KMS-11 (cell line): Measurements from ENCODE around the gene MACROD2.

Experiments
- H2AFZ ChIP-seq: fragments of 200-600 bp; sonication (generic); 2 replicates; pipeline ENCODE4 v1.6.1; 2016; ENCODE audit warnings: antibody characterized with exemption, mixed run types, low read depth
- H3K27ac ChIP-seq: fragments of 200-600 bp; sonication (generic); 2 replicates; pipeline ENCODE4 v1.6.1; 2016; ENCODE audit warnings: mild to moderate bottlenecking, mixed run types
- H3K27me3 ChIP-seq: fragments of 200-600 bp; sonication (generic); 2 replicates; pipeline ENCODE4 v1.6.1; 2017; ENCODE audit warnings: mild to moderate bottlenecking, low read depth, mixed run types, moderate library complexity; ENCODE audit not compliant: insufficient read depth
- H3K36me3 ChIP-seq: fragments of 200-600 bp; sonication (generic); 2 replicates; pipeline ENCODE4 v1.6.1; 2017; ENCODE audit warnings: mild to moderate bottlenecking, mixed run types; ENCODE audit not compliant: insufficient read depth
- H3K4me1 ChIP-seq: fragments of 200-600 bp; sonication (generic); 2 replicates; pipeline ENCODE4 v1.6.1; 2016; ENCODE audit warnings: mild to moderate bottlenecking, low read depth, mixed run types; ENCODE audit not compliant: poor library complexity, severe bottlenecking
- H3K4me2 ChIP-seq: fragments of 200-600 bp; sonication (generic); 2 replicates; pipeline ENCODE4 v1.7.0; 2016; ENCODE audit warnings: mild to moderate bottlenecking, mixed run types
- H3K4me3 ChIP-seq: fragments of 200-600 bp; sonication (generic); IDR thresholded peaks from 2 replicates; pipeline ENCODE4 v1.6.1; 2017; ENCODE audit warnings: low read depth, low read length, mixed read lengths; ENCODE audit not compliant: insufficient read depth
- H3K79me2 ChIP-seq: fragments of 200-600 bp; sonication (generic); 2 replicates; pipeline ENCODE4 v1.6.1; 2016; ENCODE audit warnings: low read depth, mixed run types; ENCODE audit not compliant: insufficient read depth
- H3K9ac ChIP-seq: fragments of 200-600 bp; sonication (generic); 2 replicates; pipeline ENCODE4 v1.6.1; 2016; ENCODE audit warnings: mild to moderate bottlenecking, mixed run types
- H4K20me1 ChIP-seq: fragments of 200-600 bp; sonication (generic); 2 replicates; pipeline ENCODE4 v1.6.1; 2016; ENCODE audit warnings: mild to moderate bottlenecking, mixed run types; ENCODE audit not compliant: insufficient read depth
- TF ChIP-seq, protein P1 (sequence below): fragments of 200-600 bp; sonication (generic); conservative IDR thresholded peaks from 2 replicates; pipeline ENCODE4 v1.6.1; 2017; ENCODE audit warnings: low read depth, mild to moderate bottlenecking, antibody characterized with exemption, low read length, moderate library complexity, mixed read lengths

MACROD2 gene

DNA sequence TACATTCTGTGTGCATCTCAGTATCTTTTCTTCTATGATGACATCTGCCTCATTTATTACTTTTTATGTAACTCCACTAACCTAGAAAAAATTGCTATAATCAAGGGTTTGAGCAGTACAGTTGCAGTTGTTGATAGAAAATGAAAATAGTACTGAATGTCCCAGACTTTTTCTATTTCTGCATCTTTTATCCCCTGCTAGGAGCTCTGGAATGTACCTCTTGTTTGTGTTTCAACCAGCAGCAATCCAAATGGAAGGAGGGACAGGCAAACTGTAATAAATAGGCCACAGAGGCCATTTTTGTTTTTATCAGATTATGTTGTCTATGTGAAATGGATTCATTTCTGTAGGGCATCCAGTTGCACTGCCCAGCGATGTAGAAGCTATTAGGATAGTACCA lies 2041.0 kb downstream of the MACROD2 start:
- H3K79me2 ChIP-seq = no peaks in the 10 kb centered on the region
- no peaks in the 10 kb centered on the region for H4K20me1 ChIP-seq
- no peaks in the 10 kb centered on the region for H3K4me1 ChIP-seq
- no peaks in the 10 kb centered on the region for H3K36me3 ChIP-seq
- H3K27ac ChIP-seq = no peak overlapping the region
- H3K9ac ChIP-seq = no peak overlapping the region
- no peak overlapping the region for H3K4me2 ChIP-seq
- no peak overlapping the region for H3K4me3 ChIP-seq
- TF ChIP-seq, protein P1, sequence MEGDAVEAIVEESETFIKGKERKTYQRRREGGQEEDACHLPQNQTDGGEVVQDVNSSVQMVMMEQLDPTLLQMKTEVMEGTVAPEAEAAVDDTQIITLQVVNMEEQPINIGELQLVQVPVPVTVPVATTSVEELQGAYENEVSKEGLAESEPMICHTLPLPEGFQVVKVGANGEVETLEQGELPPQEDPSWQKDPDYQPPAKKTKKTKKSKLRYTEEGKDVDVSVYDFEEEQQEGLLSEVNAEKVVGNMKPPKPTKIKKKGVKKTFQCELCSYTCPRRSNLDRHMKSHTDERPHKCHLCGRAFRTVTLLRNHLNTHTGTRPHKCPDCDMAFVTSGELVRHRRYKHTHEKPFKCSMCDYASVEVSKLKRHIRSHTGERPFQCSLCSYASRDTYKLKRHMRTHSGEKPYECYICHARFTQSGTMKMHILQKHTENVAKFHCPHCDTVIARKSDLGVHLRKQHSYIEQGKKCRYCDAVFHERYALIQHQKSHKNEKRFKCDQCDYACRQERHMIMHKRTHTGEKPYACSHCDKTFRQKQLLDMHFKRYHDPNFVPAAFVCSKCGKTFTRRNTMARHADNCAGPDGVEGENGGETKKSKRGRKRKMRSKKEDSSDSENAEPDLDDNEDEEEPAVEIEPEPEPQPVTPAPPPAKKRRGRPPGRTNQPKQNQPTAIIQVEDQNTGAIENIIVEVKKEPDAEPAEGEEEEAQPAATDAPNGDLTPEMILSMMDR = no peak
- H3K27me3 ChIP-seq = no peaks in the 10 kb centered on the region
- no peak overlapping the region for H2AFZ ChIP-seq

DNA sequence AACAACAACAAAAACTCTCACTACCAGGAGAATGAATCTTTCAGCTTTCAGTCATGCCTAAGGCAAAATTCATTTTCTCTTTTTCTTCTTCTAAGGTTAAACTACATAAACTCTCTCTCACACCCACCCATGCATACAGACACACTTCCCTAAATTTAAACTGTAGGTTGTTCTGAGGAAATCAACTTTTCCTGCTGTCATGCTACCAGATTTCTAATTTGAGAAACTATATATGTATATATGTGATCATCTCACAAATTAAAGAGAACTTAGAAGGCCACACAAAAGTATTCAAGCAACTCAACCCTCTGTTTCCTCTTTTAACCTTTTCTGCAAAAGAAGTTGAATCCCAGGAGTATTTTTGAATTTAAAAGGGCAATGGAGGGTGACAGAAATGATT lies 2045.4 kb downstream of the MACROD2 start:
- H3K4me2 ChIP-seq = no peak overlapping the region
- no peaks in the 10 kb centered on the region for H3K27me3 ChIP-seq
- no peak overlapping the region for H3K9ac ChIP-seq
- no peaks in the 10 kb centered on the region for H4K20me1 ChIP-seq
- no peak overlapping the region for H3K27ac ChIP-seq
- H2AFZ ChIP-seq = no peak overlapping the region
- H3K4me3 ChIP-seq = no peak overlapping the region
- no peaks in the 10 kb centered on the region for H3K36me3 ChIP-seq
- H3K79me2 ChIP-seq = no peaks in the 10 kb centered on the region
- TF ChIP-seq, protein P1 = no peak
- H3K4me1 ChIP-seq = no peaks in the 10 kb centered on the region

DNA sequence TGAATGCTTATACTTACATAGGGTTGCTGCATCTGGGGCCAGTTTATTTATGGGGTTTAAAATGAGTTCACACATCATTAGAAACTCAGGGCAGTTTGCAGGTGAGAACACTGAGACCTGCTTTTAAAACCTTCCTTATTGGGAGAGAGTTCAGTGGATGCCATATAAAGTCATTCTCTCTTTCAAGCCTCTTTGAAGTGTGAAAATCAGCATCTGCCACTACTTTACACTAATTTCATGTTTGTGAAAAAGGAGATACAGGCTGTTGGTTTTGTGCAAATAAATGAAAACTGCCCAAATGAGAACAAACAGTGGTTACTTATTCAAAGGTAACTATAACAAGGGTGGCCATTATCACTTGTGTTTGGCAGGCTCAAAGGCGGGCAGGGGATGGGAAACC lies 2047.4 kb downstream of the MACROD2 start:
- Histone ChIP-seq H3K79me2 (no peaks in the 10 kb centered on the region), H3K27ac (no peak overlapping the region), H3K9ac (no peak overlapping the region), H3K4me3 (no peak overlapping the region), H4K20me1 (no peaks in the 10 kb centered on the region), H3K4me1 (no peaks in the 10 kb centered on the region), H3K27me3 (no peaks in the 10 kb centered on the region), H3K4me2 (no peak overlapping the region), H3K36me3 (no peaks in the 10 kb centered on the region), H2AFZ (no peak overlapping the region)
- TF ChIP-seq, protein P1 = no peak

DNA sequence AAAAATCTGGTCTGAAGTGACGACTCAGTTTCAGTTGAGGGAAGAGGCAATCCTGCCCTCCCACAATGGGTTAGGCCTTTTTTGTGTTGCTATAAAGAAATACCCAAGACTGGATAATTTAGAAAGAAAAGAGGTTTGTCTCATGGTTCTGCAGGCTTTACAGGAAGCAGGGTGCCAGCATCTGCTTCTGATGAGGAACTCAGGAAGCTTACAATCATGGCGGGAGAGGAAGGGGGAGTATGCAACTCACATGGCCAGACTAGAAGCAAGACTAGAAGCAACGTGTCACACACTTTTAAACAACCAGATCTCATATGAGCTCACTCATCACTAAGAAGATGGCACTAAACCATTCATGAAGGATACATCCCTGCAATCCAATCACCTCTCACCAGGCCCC lies 2048.6 kb downstream of the MACROD2 start:
- TF ChIP-seq, protein P1 = no peak
- H3K27ac ChIP-seq = no peak overlapping the region
- no peaks in the 10 kb centered on the region for H3K36me3 ChIP-seq
- no peaks in the 10 kb centered on the region for H4K20me1 ChIP-seq
- H3K9ac ChIP-seq = no peak overlapping the region
- no peak overlapping the region for H3K4me2 ChIP-seq
- H3K79me2 ChIP-seq = no peaks in the 10 kb centered on the region
- H2AFZ ChIP-seq = no peak overlapping the region
- H3K4me1 ChIP-seq = no peaks in the 10 kb centered on the region
- no peak overlapping the region for H3K4me3 ChIP-seq
- H3K27me3 ChIP-seq = no peaks in the 10 kb centered on the region
